A172 (cell line): Measurements from ENCODE around the gene FADS1. TPM values are rescaled to one million over a fixed set of nuclear protein-coding genes. Genes with fewer than 3 reads are reported as not detected.

Experiments used
- DNase-seq: peaks from one replicate; pipeline ENCODE4 v3.0.0-alpha.2; 2015; ENCODE audit warnings: low spot score
- total RNA-seq: library from RNA; depleted of rRNA; stranded (reverse); fragments of >200 nt; shearing (Covaris generic); gene quantifications from 2 replicates; pipeline ENCODE4 v1.2.3, GENCODE V29; 2014; rRNA removed

Gene FADS1
- 55.3 and 84.2 TPM in 2 replicates for total RNA-seq

DNA sequence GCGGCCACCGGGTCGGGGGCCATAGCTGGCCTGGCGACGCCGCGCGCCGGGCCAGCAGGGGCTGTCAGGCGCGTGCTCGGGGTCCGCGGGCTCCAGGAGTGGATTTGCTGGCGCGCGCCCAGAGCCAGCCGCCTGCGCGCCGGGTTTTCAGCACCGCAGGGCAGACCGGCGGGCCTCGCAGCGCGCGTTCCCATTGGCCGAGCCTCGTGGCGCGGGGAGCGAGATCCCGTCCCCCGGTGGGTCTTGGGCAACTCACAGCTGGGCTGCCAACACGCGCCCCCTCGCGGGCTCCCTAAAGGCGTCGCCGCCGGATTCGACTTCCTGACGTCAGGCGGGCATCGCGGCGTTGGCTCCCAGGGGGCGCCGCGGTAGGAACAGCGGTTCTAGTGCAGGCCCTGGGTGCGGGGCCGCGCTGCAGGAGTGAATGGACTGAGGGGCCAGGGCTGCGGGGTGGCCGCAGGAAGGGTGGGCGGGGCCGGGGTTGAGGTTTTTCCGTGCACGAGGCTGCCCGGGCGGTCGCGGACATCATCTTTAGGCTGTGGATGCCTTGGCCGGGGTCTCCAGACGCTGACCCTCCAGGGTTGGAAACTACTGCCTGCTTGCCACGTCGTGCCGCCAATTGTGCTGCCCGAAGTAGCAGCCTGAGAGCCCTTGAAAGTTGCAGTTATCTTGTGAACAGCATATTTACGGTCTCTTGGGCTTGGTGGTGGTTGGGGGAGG lies at the start of gene FADS1:
Gene FADS1 (minus strand): TSS at position 268 of the 720 bp plus-strand sequence. CDS start 74 bp downstream, at position 194.
- peak; percentile 88 for DNase-seq

GRCh38 chr11:61866231-61866957 lies 49.6 kb upstream of the FADS1 start:
- DNase-seq = no peak

GRCh38 chr11:61864814-61865775 lies 48.3 kb upstream of the FADS1 start:
- DNase-seq = no peak

DNA sequence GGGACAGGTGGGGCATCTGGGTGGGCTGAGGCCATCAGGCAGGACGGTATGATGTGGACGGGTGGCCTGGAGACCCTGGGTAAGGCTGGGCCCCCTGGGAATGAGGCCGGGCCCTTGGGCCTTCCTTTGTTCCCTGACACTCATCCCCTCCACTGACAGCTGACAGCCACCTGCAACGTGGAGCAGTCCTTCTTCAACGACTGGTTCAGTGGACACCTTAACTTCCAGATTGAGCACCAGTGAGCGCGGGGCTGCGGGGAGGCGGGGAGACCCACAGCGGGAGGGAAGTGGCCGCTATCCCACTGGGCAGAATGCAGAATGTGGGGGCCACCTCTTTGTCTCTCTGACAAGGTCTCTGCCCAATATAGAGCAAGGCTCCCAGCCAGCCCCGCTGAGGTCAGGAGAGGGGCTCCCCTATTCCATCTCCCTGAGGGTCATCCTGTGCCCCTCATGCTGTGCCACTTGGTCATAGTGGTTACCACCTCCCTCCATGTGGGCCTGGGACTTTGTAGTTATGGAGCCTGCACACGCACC lies 46.8 kb upstream of the FADS1 start:
- no peak for DNase-seq

DNA sequence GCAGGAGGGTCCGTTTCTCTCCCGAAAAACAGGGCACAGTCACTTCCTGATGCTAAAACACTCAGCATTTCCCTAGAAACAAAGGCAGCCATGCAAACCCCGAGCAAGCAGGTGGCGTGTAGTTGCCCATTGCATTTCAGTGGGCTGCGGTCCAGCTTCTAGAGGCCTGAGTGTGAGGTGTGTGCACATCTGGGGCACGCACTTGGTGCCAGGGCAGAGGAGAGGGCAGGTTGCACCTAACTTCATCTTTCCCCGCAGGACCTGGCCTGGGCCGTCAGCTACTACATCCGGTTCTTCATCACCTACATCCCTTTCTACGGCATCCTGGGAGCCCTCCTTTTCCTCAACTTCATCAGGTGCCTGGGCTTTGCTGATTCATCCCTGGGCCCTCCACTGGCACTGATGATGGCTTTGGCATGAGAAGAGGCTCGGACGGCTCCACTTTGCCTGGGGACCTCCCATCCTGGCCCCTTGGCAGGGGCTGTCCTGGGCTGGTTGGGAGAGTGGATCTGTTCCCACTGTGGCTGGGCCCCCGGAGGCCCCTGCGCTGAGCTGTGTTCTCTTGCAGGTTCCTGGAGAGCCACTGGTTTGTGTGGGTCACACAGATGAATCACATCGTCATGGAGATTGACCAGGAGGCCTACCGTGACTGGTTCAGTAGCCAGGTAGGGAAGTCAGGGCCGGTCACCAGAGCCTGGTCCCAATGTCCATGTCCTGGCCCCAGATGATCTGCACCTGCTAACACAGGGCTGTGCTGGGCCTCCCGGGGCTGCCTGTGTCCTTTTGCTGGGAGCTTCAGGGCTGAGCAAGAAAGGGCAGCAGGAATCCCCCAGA lies 46.1 kb upstream of the FADS1 start:
- DNase-seq = peak; percentile 16

DNA sequence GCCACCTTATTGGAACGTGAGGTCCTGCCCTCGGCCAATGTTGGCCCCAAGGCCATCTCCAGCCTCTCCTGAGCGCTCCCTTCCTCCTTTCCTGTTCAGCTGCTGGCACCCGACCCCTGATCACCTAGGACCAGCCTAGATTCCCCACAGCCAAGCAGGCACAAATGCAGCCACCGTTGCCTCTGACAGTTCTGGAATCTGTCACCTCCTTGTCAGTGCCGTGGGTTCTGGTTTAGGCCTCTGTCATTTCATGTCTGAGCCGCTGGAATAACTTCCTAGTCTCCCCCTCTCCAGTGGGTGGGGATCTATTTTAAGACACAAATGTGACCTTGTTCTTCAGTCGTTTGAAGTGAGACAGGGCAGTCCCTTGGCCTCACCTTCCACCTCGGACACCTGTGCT lies 44.8 kb upstream of the FADS1 start:
- DNase-seq = no peak

DNA sequence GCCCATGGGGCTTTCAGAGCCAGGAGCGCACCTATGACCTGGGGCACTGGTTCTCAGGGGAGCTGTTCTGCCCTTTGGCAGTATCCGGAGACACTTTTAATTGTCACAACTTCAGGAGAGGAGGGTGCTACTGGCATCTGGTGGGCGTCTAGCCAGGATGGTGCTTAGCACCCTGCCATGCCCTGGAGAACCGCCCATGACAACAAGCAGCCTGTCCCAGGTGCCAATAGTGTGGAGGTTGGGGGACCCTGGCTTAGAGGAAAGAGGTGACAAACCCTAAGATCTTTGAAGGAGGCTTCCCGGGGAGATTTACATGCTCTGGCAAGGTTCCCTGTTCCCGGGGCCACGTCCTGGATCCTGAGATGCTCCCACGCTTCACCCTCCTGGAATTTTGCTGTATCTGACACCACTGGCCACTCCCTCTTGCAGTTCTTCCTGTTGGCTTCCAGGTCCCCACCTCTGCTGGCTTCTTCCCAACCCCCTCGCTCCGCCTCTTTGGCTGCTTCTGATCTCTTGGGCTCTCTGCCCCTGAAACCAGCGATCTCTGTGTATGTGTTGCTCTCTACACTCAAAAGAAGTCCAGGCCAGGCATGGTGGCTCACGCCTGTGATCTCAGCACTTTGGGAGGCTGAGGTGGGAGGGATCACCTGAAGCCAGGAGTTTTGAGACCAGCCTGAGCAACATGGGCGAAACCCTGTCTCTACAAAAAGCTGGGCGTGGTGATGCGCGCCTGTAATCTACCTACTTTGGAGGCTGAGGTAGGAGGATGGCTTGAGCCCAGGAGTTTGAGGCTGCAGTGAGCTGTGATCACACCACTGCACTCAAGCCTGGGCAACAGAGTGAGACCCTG lies 43.5 kb upstream of the FADS1 start:
- DNase-seq = peak; percentile 71

DNA sequence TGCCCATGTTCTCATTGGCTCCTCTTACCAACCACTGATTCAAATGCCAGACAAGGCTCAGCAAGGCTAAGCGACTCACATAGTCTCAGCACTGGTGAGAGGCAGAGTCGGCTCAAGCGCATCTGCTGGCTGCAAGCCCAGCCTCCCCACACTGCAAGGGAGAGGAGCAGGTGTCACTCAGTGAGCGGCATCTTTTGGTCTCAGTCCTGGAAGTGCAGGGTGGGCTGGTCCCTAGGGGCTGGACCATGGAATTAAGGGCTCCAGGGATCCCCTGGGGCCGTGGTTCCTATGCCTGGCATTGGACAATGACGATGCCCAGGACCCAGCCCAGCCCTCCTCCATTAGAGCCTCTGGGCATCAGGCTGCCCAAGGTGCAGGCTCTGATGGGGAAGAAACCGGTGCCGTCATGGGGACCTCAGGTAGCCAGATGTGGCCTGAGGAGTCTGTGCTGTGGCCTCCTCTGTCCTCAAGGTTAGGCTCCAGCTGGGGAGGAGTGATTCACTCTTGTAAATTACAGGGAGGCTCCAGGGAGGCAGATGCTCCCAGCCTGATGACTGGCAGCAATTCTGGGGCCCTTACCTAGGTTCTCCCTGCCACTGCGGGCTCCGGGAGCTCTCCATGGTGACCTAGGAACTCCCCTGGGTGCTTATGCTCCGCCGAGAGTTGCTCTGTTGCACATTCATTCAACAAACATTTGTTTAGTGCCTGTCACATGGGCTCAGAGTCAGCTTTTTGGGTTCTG lies 39.3 kb upstream of the FADS1 start:
- DNase-seq = no peak

- DNase-seq = no peak
These were observed 38.3 kb upstream of the FADS1 start for GRCh38 chr11:61854966-61855714.

DNA sequence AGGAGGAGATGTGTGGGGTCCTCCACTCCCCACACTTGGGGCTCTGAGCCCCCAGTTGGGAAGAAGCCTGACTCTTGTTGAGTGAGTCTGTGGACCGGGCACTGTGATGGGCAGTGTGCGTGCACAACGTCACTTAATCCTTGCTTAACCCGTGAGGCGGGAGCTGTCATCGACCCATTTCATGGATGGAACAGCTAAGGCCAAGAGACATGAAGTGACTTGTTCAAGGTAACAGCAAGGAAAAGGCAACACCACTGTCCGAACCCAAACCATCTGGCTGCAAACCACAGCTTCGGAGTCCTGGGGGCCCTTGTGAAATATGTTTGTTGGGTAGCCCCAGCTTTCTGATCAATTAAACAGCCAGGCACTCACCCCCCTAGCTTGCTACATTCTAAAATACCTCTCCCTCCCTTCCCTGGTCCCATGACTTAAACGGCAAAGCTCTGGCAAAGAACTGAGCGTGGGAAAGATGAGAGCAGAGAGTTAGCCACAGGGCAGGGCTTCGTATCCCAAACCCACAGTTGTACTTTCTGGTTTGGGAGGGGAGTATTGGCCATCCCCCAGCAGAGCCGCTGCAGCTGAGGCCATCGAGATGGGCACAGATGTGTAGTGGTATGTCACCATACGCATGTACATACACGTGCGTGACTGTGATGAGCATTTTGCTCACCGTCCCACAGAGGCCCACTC lies 37.5 kb upstream of the FADS1 start:
- no peak for DNase-seq

GRCh38 chr11:61853698-61854169 lies 36.9 kb upstream of the FADS1 start:
- DNase-seq = no peak

DNA sequence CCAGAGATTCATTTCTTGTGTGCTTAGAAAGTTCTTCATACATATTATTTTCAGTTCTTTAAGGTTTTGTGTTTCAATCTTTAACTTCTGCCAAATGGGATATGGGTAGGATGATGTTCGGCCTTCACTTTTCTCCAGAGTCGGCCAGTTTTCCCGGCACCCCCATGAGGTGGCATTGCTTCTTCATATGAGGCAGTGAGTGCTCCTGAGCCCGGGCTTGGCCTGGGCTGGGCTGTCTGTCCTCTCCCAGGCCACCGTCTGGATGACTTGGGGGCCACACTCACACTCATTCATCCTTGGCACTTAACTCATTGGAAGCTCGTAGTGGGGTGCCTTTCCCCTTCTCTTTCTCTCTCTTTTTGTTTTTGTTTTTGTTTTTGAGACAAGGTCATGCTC lies 35.1 kb upstream of the FADS1 start:
- DNase-seq = no peak

DNA sequence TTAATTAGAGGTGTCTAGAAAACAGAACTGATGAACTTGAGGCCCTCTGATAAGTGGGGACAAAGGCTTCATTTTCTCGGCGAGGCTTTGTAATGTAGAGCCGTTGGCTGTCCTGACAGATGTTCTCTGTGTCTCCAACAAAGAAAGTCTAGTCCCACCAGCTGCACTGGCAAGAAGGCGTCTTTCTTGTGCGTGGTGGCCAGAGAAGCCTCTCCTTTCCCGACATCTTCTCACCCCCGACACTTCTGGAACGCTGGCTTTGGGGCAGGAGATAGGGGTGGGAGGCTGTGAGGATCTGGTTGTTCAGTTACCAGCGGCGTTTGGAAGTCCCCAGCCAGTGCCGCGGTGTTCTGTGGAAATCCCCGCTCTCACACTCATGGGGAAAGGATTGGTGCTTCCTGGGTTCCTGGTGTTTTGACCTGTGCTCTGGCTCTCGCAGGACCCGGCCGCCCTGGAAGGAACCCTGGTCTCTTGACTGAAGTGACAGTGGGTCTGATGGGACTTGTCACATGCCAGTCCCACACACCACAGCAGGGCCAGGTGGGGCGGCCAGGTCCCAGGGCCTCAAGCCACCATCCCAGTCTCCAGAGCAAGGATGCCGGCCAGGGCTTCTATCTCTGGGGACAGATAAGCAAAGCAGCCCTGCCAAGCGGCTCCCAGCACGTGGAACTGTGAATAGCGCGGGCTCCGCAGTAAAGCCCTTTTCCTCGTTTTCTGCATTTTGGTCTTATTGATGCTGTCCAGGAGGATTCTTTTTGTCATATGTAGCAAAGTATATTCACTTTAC lies 34.5 kb upstream of the FADS1 start:
- no peak for DNase-seq

DNA sequence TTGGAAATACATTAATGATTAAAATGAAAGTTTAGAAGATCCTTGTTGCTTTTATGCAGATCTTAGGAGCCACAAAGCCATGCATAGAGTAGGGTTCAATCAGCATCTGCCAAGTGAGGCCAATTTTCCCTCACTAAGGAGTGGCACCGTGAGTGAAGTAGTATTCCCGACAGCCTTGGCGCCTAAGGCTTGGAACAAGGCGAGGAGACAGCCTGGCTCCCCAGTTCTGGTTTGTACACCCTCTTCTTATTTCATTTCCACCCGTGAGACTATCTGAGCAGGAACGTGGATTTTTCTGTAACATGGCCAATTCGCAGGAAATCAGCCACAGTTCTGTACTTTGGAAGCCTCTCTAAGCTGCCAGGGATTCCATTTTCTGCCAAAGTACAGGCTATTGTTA lies 33.9 kb upstream of the FADS1 start:
- DNase-seq = no peak

GRCh38 chr11:61848631-61849030 lies 31.8 kb upstream of the FADS1 start:
- no peak for DNase-seq

GRCh38 chr11:61847914-61848581 lies 31.2 kb upstream of the FADS1 start:
- no peak for DNase-seq
